K562 (cell line): ENCODE measurements around the gene SCYL1. TPM values are rescaled to one million over a fixed set of nuclear protein-coding genes. Genes with fewer than 3 reads are reported as not detected.

Source experiments
- ADNP ChIP-seq: fragments of 200-800 bp; sonication (Bioruptor generic); IDR thresholded peaks from 2 replicates; pipeline ENCODE4 v1.6.1; 2016; ENCODE audit warnings: missing genetic modification characterization, missing compliant biosample characterization
- ATF1 ChIP-seq, 2 experiments: fragments of 450-650 bp in 1 of 2; IDR thresholded peaks; 2 replicates each; pipeline ENCODE4 v1.6.1; 2016; ENCODE audit warnings: missing compliant biosample characterization in 1 of 2, missing genetic modification characterization in 1 of 2
- BCL6 ChIP-seq: fragments of 250-450 bp; sonication (Bioruptor Pico); IDR thresholded peaks from 2 replicates; pipeline ENCODE4 v1.4.0; 2020
- BRD9 ChIP-seq: fragments of 450-650 bp; IDR thresholded peaks from 2 replicates; pipeline ENCODE4 v1.6.1; 2018; ENCODE audit warnings: low read depth; ENCODE audit not compliant: partially characterized antibody
- COPS2 ChIP-seq: fragments of 450-650 bp; conservative IDR thresholded peaks from 2 replicates; pipeline ENCODE4 v1.6.1; 2016; ENCODE audit warnings: mild to moderate bottlenecking, moderate library complexity
- FOXJ2 ChIP-seq: fragments of 200-800 bp; sonication (Bioruptor generic); IDR thresholded peaks from 2 replicates; pipeline ENCODE4 v1.6.1; 2016; ENCODE audit warnings: missing genetic modification characterization, missing compliant biosample characterization
- FOXK1 ChIP-seq: sonication (generic); formaldehyde crosslinking; IDR thresholded peaks from 2 replicates; pipeline ENCODE4 v1.8.0; 2022; ENCODE audit warnings: missing genetic modification reagents, mild to moderate bottlenecking, borderline replicate concordance
- GMEB1 ChIP-seq: fragments of 250-450 bp; sonication (Bioruptor Pico); IDR thresholded peaks from 2 replicates; pipeline ENCODE4 v1.4.0; 2020; ENCODE audit warnings: mild to moderate bottlenecking
- MCM3 ChIP-seq: fragments of 450-650 bp; IDR thresholded peaks from 2 replicates; pipeline ENCODE4 v1.6.1; 2016
- PML ChIP-seq: IDR thresholded peaks from 2 replicates; pipeline ENCODE4 v1.6.1; 2012; ENCODE audit warnings: low read length, inconsistent platforms
- RB1 ChIP-seq: fragments of 450-650 bp; IDR thresholded peaks from 2 replicates; pipeline ENCODE4 v1.6.1; 2017; ENCODE audit warnings: low read depth, mild to moderate bottlenecking
- SRF ChIP-seq, 2 experiments: fragments of 250-450, 450-650 bp in 1 of 2; sonication (Bioruptor Pico) in 1 of 2; sonication (generic) in 1 of 2; formaldehyde crosslinking; IDR thresholded peaks; 2 replicates each; pipeline versions ENCODE4 v1.5.0 to v1.5.1; 2020 to 2022; ENCODE audit warnings: mild to moderate bottlenecking in 1 of 2, missing genetic modification reagents in 1 of 2
- THRAP3 ChIP-seq: fragments of 450-650 bp; IDR thresholded peaks from 2 replicates; pipeline ENCODE4 v1.6.1; 2016; ENCODE audit warnings: mild to moderate bottlenecking, inconsistent platforms, borderline replicate concordance
- XRCC4 ChIP-seq: IDR thresholded peaks from one replicate; pipeline ENCODE4 v1.6.1; 2011; ENCODE audit not compliant: insufficient read depth, insufficient read length; ENCODE audit errors: extremely low read depth
- ZNF282 ChIP-seq: sonication (generic); formaldehyde crosslinking; IDR thresholded peaks from 2 replicates; pipeline ENCODE4 v1.8.1; 2023; ENCODE audit warnings: missing genetic modification reagents
- ZZZ3 ChIP-seq: fragments of 450-650 bp; IDR thresholded peaks from 2 replicates; pipeline ENCODE4 v1.6.1; 2016; ENCODE audit warnings: antibody characterized with exemption, mild to moderate bottlenecking, moderate library complexity
- polyA plus RNA-seq, 8 experiments: library from polyadenylated mRNA; depleted of rRNA in 4 of 8; stranded (reverse) in 5 of 8; unstranded in 3 of 8; fragments of >200 nt; fragmentation: Nextera tagmentation in 2 of 8; fragmentation: Illumina TruSeq in 1 of 8; extraction: Ambion mirVana in 2 of 8; extraction: Trizol in 1 of 8; gene quantifications; 2 replicates each; pipeline versions ENCODE4 v1.2.1 to v1.2.3, GENCODE V29; 2011 to 2014; ENCODE audit warnings: inconsistent platforms in 1 of 8, missing spikeins in 1 of 8
- total RNA-seq, 7 experiments: library from RNA; depleted of rRNA in 6 of 7; stranded (reverse); fragments of >200 nt in 6 of 7; fragmentation: Illumina TruSeq in 2 of 7; extraction: Trizol in 2 of 7; gene quantifications; 2 replicates each; pipeline versions ENCODE4 v1.2.1 to v1.2.3, GENCODE V29; 2011 to 2021; ENCODE audit warnings: low replicate concordance in 1 of 7
- TF ChIP-seq, protein P1 (sequence below): fragments of 200-400 bp; formaldehyde crosslinking; IDR thresholded peaks from 2 replicates; pipeline ENCODE4 v1.6.1; 2017; ENCODE audit warnings: mild to moderate bottlenecking, low read depth, low read length, moderate library complexity
- TF ChIP-seq, protein P2 (sequence below): sonication (generic); formaldehyde crosslinking; IDR thresholded peaks from 2 replicates; pipeline ENCODE4 v1.8.0; 2022; ENCODE audit warnings: missing genetic modification reagents, mild to moderate bottlenecking, borderline replicate concordance
- TF ChIP-seq, protein P3 (sequence below): fragments of 250-450 bp; sonication (Bioruptor Pico); IDR thresholded peaks from 2 replicates; pipeline ENCODE4 v1.4.0; 2020
- TF ChIP-seq, protein P4 (sequence below): fragments of 450-650 bp; IDR thresholded peaks from 2 replicates; pipeline ENCODE4 v1.6.1; 2017; ENCODE audit warnings: mild to moderate bottlenecking, moderate library complexity

The SCYL1 gene
- total and polyA plus RNA-seq, 9 of the 15 experiments (the other 6 are each of a cell fraction or from before 2014, with no cell fraction given), result 1.9 to 145 (median 57.6) TPM

GRCh38 chr11:65497141-65498041 lies 27.5 kb upstream of the SCYL1 start (continued):
- TF ChIP-seq PML (peak; percentile 16; the same call in 1 of the 2 replicates), RB1 (no peak), XRCC4 (no peak), BCL6 (CRISPR knock-in tag) (no peak), FOXJ2 (tag) (peak; percentile 74; the same call in 1 of the 2 replicates), SRF (CRISPR knock-in tag; IDR thresholded peaks at IDR 0.05) (peak in 1 of 2 experiments; percentile 79; a peak in 1 of 4 replicates), THRAP3 (no peak), ZZZ3 (no peak), ATF1 (CRISPR knock-in tag; IDR thresholded peaks at IDR 0.05) (peak; percentile 14; the same call in 1 of the 2 replicates), ATF1 (tag; IDR thresholded peaks at IDR 0.05) (peak; percentile 87), ADNP (no peak), MCM3 (no peak), FOXK1 (CRISPR knock-in tag) (no peak), GMEB1 (peak; percentile 78), BRD9 (peak; percentile 52), COPS2 (no peak), ZNF282 (CRISPR knock-in tag) (no peak)
- TF ChIP-seq, protein P1, sequence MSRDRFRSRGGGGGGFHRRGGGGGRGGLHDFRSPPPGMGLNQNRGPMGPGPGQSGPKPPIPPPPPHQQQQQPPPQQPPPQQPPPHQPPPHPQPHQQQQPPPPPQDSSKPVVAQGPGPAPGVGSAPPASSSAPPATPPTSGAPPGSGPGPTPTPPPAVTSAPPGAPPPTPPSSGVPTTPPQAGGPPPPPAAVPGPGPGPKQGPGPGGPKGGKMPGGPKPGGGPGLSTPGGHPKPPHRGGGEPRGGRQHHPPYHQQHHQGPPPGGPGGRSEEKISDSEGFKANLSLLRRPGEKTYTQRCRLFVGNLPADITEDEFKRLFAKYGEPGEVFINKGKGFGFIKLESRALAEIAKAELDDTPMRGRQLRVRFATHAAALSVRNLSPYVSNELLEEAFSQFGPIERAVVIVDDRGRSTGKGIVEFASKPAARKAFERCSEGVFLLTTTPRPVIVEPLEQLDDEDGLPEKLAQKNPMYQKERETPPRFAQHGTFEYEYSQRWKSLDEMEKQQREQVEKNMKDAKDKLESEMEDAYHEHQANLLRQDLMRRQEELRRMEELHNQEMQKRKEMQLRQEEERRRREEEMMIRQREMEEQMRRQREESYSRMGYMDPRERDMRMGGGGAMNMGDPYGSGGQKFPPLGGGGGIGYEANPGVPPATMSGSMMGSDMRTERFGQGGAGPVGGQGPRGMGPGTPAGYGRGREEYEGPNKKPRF, result no peak
- TF ChIP-seq, protein P2, sequence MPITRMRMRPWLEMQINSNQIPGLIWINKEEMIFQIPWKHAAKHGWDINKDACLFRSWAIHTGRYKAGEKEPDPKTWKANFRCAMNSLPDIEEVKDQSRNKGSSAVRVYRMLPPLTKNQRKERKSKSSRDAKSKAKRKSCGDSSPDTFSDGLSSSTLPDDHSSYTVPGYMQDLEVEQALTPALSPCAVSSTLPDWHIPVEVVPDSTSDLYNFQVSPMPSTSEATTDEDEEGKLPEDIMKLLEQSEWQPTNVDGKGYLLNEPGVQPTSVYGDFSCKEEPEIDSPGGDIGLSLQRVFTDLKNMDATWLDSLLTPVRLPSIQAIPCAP (CRISPR knock-in tag), result no peak
- TF ChIP-seq, protein P3, sequence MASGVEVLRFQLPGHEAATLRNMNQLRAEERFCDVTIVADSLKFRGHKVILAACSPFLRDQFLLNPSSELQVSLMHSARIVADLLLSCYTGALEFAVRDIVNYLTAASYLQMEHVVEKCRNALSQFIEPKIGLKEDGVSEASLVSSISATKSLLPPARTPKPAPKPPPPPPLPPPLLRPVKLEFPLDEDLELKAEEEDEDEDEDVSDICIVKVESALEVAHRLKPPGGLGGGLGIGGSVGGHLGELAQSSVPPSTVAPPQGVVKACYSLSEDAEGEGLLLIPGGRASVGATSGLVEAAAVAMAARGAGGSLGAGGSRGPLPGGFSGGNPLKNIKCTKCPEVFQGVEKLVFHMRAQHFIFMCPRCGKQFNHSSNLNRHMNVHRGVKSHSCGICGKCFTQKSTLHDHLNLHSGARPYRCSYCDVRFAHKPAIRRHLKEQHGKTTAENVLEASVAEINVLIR (CRISPR knock-in tag), result peak; percentile 43; the same call in 1 of the 2 replicates
- TF ChIP-seq, protein P4, sequence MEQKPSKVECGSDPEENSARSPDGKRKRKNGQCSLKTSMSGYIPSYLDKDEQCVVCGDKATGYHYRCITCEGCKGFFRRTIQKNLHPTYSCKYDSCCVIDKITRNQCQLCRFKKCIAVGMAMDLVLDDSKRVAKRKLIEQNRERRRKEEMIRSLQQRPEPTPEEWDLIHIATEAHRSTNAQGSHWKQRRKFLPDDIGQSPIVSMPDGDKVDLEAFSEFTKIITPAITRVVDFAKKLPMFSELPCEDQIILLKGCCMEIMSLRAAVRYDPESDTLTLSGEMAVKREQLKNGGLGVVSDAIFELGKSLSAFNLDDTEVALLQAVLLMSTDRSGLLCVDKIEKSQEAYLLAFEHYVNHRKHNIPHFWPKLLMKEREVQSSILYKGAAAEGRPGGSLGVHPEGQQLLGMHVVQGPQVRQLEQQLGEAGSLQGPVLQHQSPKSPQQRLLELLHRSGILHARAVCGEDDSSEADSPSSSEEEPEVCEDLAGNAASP, result no peak
